ENCODE results near the gene S100A12.

Gene S100A12

DNA sequence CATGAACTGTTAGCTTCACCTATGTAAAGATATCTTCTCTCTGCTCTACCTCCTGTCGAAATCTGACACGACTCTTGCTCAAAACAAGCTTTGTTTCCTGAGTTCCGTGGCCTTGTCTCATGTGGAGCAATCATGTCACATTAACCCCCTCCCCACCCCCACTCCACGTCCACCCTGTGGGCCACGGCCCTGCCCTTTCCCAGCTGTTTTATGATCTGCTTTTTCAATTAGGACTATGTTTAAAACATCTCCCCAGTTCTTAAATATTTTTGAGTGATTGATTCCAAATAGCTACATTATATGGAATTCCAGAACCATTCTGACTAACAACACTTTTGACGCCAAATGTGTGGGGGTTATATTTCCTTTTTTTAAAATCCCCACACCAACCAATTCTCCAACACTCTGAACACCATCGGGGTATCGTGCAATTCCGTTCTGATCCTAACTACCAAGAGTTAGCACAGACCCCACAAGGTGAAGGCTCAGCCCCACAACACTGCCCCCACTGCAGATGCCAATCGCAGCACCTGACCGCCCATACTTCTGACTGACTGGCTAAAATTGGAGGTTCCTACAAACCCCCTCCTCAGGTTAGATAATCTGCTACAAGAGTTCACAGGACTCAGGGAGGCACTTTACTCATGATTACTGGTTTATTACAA lies 28.1 kb upstream of the S100A12 start:
- TF ChIP-seq, protein P1, sequence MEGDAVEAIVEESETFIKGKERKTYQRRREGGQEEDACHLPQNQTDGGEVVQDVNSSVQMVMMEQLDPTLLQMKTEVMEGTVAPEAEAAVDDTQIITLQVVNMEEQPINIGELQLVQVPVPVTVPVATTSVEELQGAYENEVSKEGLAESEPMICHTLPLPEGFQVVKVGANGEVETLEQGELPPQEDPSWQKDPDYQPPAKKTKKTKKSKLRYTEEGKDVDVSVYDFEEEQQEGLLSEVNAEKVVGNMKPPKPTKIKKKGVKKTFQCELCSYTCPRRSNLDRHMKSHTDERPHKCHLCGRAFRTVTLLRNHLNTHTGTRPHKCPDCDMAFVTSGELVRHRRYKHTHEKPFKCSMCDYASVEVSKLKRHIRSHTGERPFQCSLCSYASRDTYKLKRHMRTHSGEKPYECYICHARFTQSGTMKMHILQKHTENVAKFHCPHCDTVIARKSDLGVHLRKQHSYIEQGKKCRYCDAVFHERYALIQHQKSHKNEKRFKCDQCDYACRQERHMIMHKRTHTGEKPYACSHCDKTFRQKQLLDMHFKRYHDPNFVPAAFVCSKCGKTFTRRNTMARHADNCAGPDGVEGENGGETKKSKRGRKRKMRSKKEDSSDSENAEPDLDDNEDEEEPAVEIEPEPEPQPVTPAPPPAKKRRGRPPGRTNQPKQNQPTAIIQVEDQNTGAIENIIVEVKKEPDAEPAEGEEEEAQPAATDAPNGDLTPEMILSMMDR (IDR thresholded peaks at IDR 0.05; ENCODE audit: insufficient read depth, low read length, poor library complexity, severe bottlenecking) = no peak
- H3K4me3 ChIP-seq (replicated peaks; ENCODE audit: low read depth, low read length) = no peak overlapping the region
- no peaks in the 10 kb centered on the region for H3K36me3 ChIP-seq (ENCODE audit: control insufficient read depth, insufficient read depth, low read length)
- no peak for DNase-seq (ENCODE audit: extremely low read depth, insufficient read length)
- 0 out of 2 replicates have a peak, but pooled peaks cover 3% of the 10 kb centered on the region for H3K27me3 ChIP-seq (replicated peaks; ENCODE audit: control insufficient read depth, insufficient read depth, low read length)

DNA sequence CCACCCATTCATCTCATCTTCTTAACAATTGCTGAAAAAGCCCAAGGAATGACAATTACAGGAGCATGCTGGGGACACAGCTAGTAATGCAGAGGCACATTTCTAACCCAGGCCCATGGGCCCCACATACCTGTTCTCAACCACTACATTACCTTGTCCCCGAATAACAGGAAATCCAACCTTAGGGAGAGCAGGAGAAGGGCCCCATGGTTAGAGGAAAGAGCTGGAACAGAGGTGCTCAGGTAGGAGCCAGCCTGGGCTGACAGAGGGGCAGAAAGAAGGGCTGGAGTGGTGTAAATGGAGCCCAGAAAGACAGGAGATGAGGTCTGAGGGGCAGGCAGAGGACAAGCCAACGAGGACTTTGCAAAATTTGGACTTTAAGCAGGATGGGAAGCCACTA lies 26.8 kb upstream of the S100A12 start:
- no peak for DNase-seq (ENCODE audit: extremely low read depth, insufficient read length)
- peaks cover 3% of the 10 kb centered on the region; the same call in 1 of the 2 replicates for H3K27me3 ChIP-seq (replicated peaks; ENCODE audit: control insufficient read depth, insufficient read depth, low read length)
- TF ChIP-seq, protein P1 (IDR thresholded peaks at IDR 0.05; ENCODE audit: insufficient read depth, low read length, poor library complexity, severe bottlenecking) = no peak
- no peak overlapping the region for H3K4me3 ChIP-seq (replicated peaks; ENCODE audit: low read depth, low read length)
- no peaks in the 10 kb centered on the region for H3K36me3 ChIP-seq (ENCODE audit: control insufficient read depth, insufficient read depth, low read length)

DNA sequence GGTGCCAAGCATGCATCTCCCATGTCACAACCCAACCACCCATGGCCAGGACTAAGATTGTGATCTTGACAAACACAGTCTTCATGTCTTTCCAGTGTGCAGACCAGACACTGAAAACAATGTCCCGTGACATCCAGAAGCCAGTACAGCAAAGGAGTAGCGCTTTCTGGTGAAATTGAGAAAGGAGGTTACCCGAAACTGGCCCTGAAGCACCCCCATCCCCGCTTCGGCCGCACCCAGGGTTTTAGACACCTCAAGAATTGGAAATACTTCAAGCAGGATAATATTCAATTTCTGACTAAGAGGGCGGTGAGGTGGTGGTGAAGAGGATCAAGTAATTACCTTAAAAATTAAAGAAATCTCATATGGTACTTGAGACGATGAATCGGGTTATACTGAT lies 26.0 kb upstream of the S100A12 start:
- no peak for DNase-seq (ENCODE audit: extremely low read depth, insufficient read length)
- Histone ChIP-seq H3K4me3 (replicated peaks; ENCODE audit: low read depth, low read length) (no peak overlapping the region), H3K36me3 (ENCODE audit: control insufficient read depth, insufficient read depth, low read length) (no peaks in the 10 kb centered on the region), H3K27me3 (replicated peaks; ENCODE audit: control insufficient read depth, insufficient read depth, low read length) (peaks cover 4% of the 10 kb centered on the region)
- TF ChIP-seq, protein P1 (IDR thresholded peaks at IDR 0.05; ENCODE audit: insufficient read depth, low read length, poor library complexity, severe bottlenecking) = no peak

DNA sequence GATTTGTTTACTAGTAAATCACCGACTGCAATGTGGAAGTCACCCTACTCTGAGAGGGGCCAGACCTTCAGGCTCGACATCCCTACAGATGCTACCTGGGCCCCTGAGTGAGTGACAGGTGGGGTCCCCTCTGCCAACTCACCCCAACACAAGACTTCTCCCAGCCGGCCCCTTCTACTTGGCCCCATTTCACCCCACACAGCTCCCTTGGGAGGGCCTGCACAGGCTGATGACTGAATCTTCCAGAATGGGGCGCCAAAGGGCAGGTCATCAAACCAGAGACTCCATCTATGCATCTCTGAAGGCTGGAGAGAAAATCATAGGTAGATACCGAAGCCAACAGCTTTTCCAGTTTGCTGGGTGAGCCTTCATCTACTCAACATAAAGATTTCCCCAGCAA lies 24.8 kb upstream of the S100A12 start:
- Histone ChIP-seq H3K4me3 (replicated peaks; ENCODE audit: low read depth, low read length) (no peak overlapping the region), H3K27me3 (replicated peaks; ENCODE audit: control insufficient read depth, insufficient read depth, low read length) (peaks cover 4% of the 10 kb centered on the region), H3K36me3 (ENCODE audit: control insufficient read depth, insufficient read depth, low read length) (no peaks in the 10 kb centered on the region)
- TF ChIP-seq, protein P1 (IDR thresholded peaks at IDR 0.05; ENCODE audit: insufficient read depth, low read length, poor library complexity, severe bottlenecking) = peak; percentile 11
- DNase-seq (ENCODE audit: extremely low read depth, insufficient read length) = no peak

DNA sequence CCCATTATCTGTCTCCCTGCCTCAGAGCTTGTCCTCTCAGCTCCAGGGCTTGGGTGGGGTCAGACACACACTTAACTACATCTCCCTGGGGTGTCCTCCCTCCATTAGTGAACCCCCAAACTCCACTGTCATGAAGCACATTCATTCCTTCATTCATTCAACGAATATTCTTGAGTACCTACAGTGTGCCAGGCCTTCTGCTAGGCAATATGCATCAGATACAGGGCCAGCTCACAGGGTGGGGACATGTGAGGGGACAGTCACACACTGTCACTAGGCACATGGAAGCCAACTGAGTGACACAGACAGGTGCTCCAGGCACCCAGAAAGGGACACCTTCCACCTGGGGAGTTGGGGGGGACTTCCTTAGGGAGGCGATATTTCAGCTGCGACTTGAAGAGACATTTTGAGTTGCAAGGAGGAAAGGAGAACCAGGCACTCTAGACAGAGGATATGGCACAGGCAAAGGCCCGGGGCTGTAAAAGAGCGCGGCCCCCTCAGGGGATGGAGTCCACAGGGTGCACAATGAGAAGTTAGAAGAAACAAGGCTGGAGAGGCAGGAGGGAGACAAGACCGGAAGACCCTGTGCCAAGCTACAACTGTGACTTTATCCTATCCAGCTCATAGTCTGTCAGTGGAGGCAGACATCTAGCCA lies 24.1 kb upstream of the S100A12 start:
- DNase-seq (ENCODE audit: extremely low read depth, insufficient read length) = no peak
- H3K27me3 ChIP-seq (replicated peaks; ENCODE audit: control insufficient read depth, insufficient read depth, low read length) = peaks cover 4% of the 10 kb centered on the region
- TF ChIP-seq, protein P1 (IDR thresholded peaks at IDR 0.05; ENCODE audit: insufficient read depth, low read length, poor library complexity, severe bottlenecking) = no peak
- H3K4me3 ChIP-seq (replicated peaks; ENCODE audit: low read depth, low read length) = no peak overlapping the region
- H3K36me3 ChIP-seq (ENCODE audit: control insufficient read depth, insufficient read depth, low read length) = no peaks in the 10 kb centered on the region
